GM23248 (cell line): Measurements from ENCODE around the gene SYT6. TPM values are rescaled to one million over a fixed set of nuclear protein-coding genes. Genes with fewer than 3 reads are reported as not detected.

Experiments used
- DNase-seq: peaks from one replicate; pipeline ENCODE4 v3.0.0-alpha.2; 2015
- H2AFZ ChIP-seq: fragments of 200-600 bp; sonication (generic); 2 replicates; pipeline ENCODE4 v1.6.1; 2016; ENCODE audit warnings: antibody characterized with exemption
- H3F3A ChIP-seq: fragments of 200-600 bp; sonication (generic); 2 replicates; pipeline ENCODE4 v1.6.1; 2016; ENCODE audit warnings: mild to moderate bottlenecking, antibody characterized with exemption, mixed run types; ENCODE audit not compliant: insufficient read depth
- H3K27ac ChIP-seq: fragments of 200-600 bp; sonication (generic); 2 replicates; pipeline ENCODE4 v1.5.1; 2016; ENCODE audit warnings: mild to moderate bottlenecking
- H3K27me3 ChIP-seq: fragments of 200-600 bp; sonication (generic); replicated peaks from 2 replicates; pipeline ENCODE4 v1.6.1; 2016; ENCODE audit warnings: mild to moderate bottlenecking; ENCODE audit not compliant: insufficient read depth
- H3K36me3 ChIP-seq: fragments of 200-600 bp; sonication (generic); 2 replicates; pipeline ENCODE4 v1.6.1; 2016; ENCODE audit warnings: low read depth, mild to moderate bottlenecking
- H3K4me1 ChIP-seq: fragments of 200-600 bp; sonication (generic); 2 replicates; pipeline ENCODE4 v1.6.1; 2016; ENCODE audit warnings: mild to moderate bottlenecking; ENCODE audit not compliant: insufficient read depth
- H3K4me2 ChIP-seq: fragments of 200-600 bp; sonication (generic); one replicate; pipeline ENCODE4 v1.6.1; 2016; ENCODE audit warnings: mild to moderate bottlenecking; ENCODE audit not compliant: unreplicated experiment
- H3K4me3 ChIP-seq: fragments of 200-600 bp; sonication (generic); 2 replicates; pipeline ENCODE4 v1.5.1; 2016; ENCODE audit warnings: mild to moderate bottlenecking
- H3K79me2 ChIP-seq: fragments of 200-600 bp; sonication (generic); 2 replicates; pipeline ENCODE4 v1.6.1; 2016; ENCODE audit warnings: mild to moderate bottlenecking; ENCODE audit not compliant: insufficient read depth
- H3K9ac ChIP-seq: fragments of 200-600 bp; sonication (generic); 2 replicates; pipeline ENCODE4 v1.6.1; 2016; ENCODE audit warnings: mild to moderate bottlenecking
- H3K9me2 ChIP-seq: fragments of 200-600 bp; sonication (generic); 2 replicates; pipeline ENCODE4 v1.6.1; 2016; ENCODE audit warnings: mixed run types, mild to moderate bottlenecking, moderate library complexity; ENCODE audit not compliant: insufficient read depth
- H3K9me3 ChIP-seq: fragments of 200-600 bp; sonication (generic); one replicate; pipeline ENCODE4 v1.6.1; 2017; ENCODE audit warnings: low read depth
- H4K20me1 ChIP-seq: fragments of 200-600 bp; sonication (generic); 2 replicates; pipeline ENCODE4 v1.6.0; 2016; ENCODE audit not compliant: insufficient read depth
- EZH2 ChIP-seq: fragments of 200-600 bp; sonication (generic); IDR thresholded peaks from 2 replicates; pipeline ENCODE4 v1.6.1; 2018; ENCODE audit warnings: antibody characterized with exemption, mild to moderate bottlenecking; ENCODE audit not compliant: insufficient read depth, poor library complexity, severe bottlenecking
- EZH2phosphoT487 ChIP-seq: fragments of 200-600 bp; sonication (generic); IDR thresholded peaks from 2 replicates; pipeline ENCODE4 v1.6.1; 2018; ENCODE audit warnings: antibody characterized with exemption, moderate library complexity, mild to moderate bottlenecking, low read depth; ENCODE audit not compliant: insufficient read depth
- WGBS, 2 experiments: methylation state at CpG; one replicate each; pipeline ENCODE4 v1.1.6; 2015 to 2017; ENCODE audit warnings: low lambda C conversion rate in 2 of 2, low coverage in 1 of 2; ENCODE audit errors: missing lambda C conversion rate in 2 of 2; 5-methylcytosine and 5-hydroxymethylcytosine counted together
- in situ Hi-C: fragments of 300-500 bp; cut with MboI; formaldehyde crosslinking; loops from 2 replicates; pipeline ENCODE4 v1.15.0; 2020
- polyA plus RNA-seq: library from polyadenylated mRNA; unstranded; fragments of >200 nt; fragmentation: Nextera tagmentation; extraction: Ambion mirVana; gene quantifications from 2 replicates; pipeline ENCODE4 v1.2.1, GENCODE V29; 2016
- total RNA-seq: library from RNA; depleted of rRNA; stranded (reverse); fragments of >200 nt; shearing (Covaris generic); gene quantifications from 2 replicates; pipeline ENCODE4 v1.2.3, GENCODE V29; 2014

Gene SYT6
- total and polyA plus RNA-seq, 2 experiments from 2014 or later = not detected

GRCh38 chr1:114173680-114174079, 20.0 kb upstream of the SYT6 start:
- H3K27ac ChIP-seq = no peak overlapping the region
- no peaks in the 10 kb centered on the region for H3K9me3 ChIP-seq
- no peaks in the 10 kb centered on the region for H3K9me2 ChIP-seq
- no peak for TF ChIP-seq EZH2
- no peak for TF ChIP-seq EZH2phosphoT487
- H3K27me3 ChIP-seq = peaks cover 28% of the 10 kb centered on the region
- H3K36me3 ChIP-seq = no peaks in the 10 kb centered on the region
- no peak overlapping the region for H3K4me3 ChIP-seq
- H3K9ac ChIP-seq = no peak overlapping the region
- H3F3A ChIP-seq = no peaks in the 10 kb centered on the region
- in situ Hi-C loops = no loop called here
- H2AFZ ChIP-seq = no peak overlapping the region
- DNase-seq = no peak
- 80 to 81% methylated on average over 5 of the region's 5 CpGs for WGBS, 2 experiments
- H4K20me1 ChIP-seq = no peaks in the 10 kb centered on the region
- no peaks in the 10 kb centered on the region for H3K4me1 ChIP-seq
- H3K79me2 ChIP-seq = no peaks in the 10 kb centered on the region
- H3K4me2 ChIP-seq = no peak overlapping the region

GRCh38 chr1:114169509-114169908, 15.8 kb upstream of the SYT6 start:
- Histone ChIP-seq H4K20me1 (no peaks in the 10 kb centered on the region), H3K9me3 (no peaks in the 10 kb centered on the region), H3K4me2 (no peak overlapping the region), H3K27ac (no peak overlapping the region), H3K9me2 (no peaks in the 10 kb centered on the region), H3K27me3 (peaks cover 37% of the 10 kb centered on the region), H3K36me3 (no peaks in the 10 kb centered on the region), H3K4me3 (no peak overlapping the region), H3K79me2 (no peaks in the 10 kb centered on the region), H2AFZ (no peak overlapping the region), H3F3A (no peaks in the 10 kb centered on the region), H3K9ac (no peak overlapping the region), H3K4me1 (no peaks in the 10 kb centered on the region)
- TF ChIP-seq EZH2phosphoT487 (no peak), EZH2 (no peak)
- 43 to 47% methylated on average over 3 of the region's 3 CpGs for WGBS, 2 experiments
- in situ Hi-C loops = no loop called here
- no peak for DNase-seq

- Histone ChIP-seq H3K36me3 (no peaks in the 10 kb centered on the region), H2AFZ (no peak overlapping the region), H3K4me1 (no peaks in the 10 kb centered on the region), H3K27ac (no peak overlapping the region), H3K79me2 (no peaks in the 10 kb centered on the region), H3F3A (no peaks in the 10 kb centered on the region), H4K20me1 (no peaks in the 10 kb centered on the region), H3K9me3 (no peaks in the 10 kb centered on the region), H3K4me3 (no peak overlapping the region), H3K9me2 (no peaks in the 10 kb centered on the region), H3K27me3 (peaks cover 58% of the 10 kb centered on the region), H3K4me2 (no peak overlapping the region), H3K9ac (no peak overlapping the region)
- TF ChIP-seq EZH2 = no peak
- no peak for TF ChIP-seq EZH2phosphoT487
- in situ Hi-C loops = no loop called here
- DNase-seq = no peak
- WGBS, 2 experiments = 40% methylated on average over 3 of the region's 3 CpGs
Measured at GRCh38 chr1:114167226-114167625, 13.6 kb upstream of the SYT6 start.

GRCh38 chr1:114164840-114165543, 11.3 kb upstream of the SYT6 start:
- H3K36me3 ChIP-seq = no peaks in the 10 kb centered on the region
- no peaks in the 10 kb centered on the region for H3F3A ChIP-seq
- H4K20me1 ChIP-seq = no peaks in the 10 kb centered on the region
- H3K9me2 ChIP-seq = no peaks in the 10 kb centered on the region
- WGBS, 2 experiments = 42 to 44% methylated on average over 3 of the region's 3 CpGs
- H3K4me3 ChIP-seq = no peak overlapping the region
- DNase-seq = no peak
- no peaks in the 10 kb centered on the region for H3K79me2 ChIP-seq
- H3K4me2 ChIP-seq = no peak overlapping the region
- H3K27ac ChIP-seq = no peak overlapping the region
- H3K4me1 ChIP-seq = no peaks in the 10 kb centered on the region
- in situ Hi-C loops = no loop called here
- TF ChIP-seq EZH2 = no peak
- no peak for TF ChIP-seq EZH2phosphoT487
- peaks cover 80% of the 10 kb centered on the region for H3K27me3 ChIP-seq
- H2AFZ ChIP-seq = no peak overlapping the region
- H3K9ac ChIP-seq = no peak overlapping the region
- H3K9me3 ChIP-seq = no peaks in the 10 kb centered on the region
